Activated T-cell treated with anti-CD3 and anti-CD28 coated beads for 4 hours (primary cell): ENCODE results near the gene GOLM1.

ENCODE experiments used
- DNase-seq: peaks from one replicate; pipeline ENCODE4 v3.0.0-alpha.2; 2020

GOLM1 gene

DNA sequence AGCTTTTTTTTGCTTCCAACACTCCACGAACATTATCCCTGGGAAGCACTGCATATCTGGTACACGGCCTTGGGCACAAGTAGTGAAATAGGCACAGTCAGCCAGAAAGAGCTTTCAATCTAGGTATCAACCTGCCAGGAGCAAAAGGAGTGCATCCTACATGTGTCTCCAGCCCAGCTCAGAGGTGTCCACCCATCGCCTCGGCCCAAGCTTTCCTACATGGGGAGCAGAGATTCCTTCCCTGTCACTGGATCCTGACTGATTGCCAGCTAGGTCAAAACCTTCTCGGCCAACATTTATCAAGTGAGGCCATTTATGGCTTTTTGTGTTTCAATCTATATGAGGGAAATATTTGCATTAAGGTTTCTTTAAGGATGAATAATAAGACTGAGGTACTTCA is 55.8 kb downstream of the GOLM1 start:
- no peak for DNase-seq

DNA sequence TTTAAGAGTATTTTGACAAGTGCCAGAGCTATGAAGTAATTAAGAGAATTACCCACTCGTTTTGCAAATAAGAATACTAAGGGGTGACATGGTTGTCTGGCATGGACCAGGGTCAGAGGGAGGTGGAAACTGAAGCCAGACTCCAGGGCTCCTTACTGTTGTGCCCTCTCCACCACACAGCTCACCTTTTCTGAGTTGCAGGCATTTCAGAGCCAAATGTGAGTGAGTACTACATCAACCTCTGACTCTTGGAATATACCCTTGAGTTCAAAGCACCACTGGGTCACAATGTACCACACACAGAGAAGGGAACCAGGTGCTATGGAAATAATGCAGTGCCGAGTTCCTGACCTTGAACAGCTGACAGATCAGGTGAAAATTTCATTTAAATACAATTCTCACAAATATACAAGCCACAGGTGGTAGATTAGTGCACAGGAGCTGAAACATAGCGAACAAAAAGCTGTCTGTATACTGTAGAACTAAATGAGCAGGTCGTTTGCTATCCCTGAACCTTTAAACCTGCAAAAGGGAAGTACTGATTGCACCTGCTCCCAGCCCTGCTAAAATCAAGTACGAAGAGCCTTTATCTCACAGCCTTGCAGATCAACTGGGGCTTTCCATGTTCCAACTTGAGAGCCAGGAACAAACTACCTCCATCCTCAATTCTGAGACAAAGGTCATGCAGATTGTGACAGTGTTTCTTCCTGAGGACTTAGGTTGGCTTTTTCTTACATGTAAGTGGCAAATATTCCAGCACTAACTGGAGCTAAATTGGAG is 57.0 kb downstream of the GOLM1 start:
- no peak for DNase-seq

DNA sequence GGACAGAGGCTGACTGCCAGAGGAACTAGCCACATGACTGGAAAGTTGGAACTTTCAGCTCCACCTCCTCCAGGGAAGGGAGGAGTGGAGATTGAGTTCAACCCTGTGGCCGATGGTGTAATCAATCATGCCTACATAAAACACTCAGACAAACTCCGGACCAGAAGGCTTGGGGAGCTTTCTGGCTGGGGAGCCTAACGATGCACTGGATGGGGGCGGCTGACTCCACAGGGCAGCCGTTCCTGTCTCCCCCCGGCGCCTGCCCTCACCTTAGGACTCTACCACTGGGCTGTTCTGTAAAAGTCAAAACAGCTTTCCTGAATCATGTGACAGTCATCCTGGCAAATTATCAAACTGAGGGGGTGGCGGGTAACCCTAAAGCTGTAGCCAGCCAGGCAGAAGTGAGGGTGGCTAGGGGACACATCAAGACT is 58.0 kb downstream of the GOLM1 start:
- no peak for DNase-seq

DNA sequence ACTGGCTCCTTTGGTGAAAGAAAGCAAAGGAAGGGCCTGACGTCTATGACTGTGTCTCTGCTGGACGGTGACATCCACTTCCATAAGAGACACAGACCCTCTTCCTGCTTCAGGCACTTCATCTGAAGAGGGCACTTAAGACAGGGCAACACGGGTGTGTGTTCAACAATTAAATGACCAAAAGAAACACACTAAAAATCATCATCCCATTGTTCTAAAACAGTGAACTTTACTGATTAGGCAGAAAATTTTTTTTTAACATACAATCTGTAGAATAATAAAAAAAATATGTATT is 58.5 kb downstream of the GOLM1 start:
- no peak for DNase-seq

DNA sequence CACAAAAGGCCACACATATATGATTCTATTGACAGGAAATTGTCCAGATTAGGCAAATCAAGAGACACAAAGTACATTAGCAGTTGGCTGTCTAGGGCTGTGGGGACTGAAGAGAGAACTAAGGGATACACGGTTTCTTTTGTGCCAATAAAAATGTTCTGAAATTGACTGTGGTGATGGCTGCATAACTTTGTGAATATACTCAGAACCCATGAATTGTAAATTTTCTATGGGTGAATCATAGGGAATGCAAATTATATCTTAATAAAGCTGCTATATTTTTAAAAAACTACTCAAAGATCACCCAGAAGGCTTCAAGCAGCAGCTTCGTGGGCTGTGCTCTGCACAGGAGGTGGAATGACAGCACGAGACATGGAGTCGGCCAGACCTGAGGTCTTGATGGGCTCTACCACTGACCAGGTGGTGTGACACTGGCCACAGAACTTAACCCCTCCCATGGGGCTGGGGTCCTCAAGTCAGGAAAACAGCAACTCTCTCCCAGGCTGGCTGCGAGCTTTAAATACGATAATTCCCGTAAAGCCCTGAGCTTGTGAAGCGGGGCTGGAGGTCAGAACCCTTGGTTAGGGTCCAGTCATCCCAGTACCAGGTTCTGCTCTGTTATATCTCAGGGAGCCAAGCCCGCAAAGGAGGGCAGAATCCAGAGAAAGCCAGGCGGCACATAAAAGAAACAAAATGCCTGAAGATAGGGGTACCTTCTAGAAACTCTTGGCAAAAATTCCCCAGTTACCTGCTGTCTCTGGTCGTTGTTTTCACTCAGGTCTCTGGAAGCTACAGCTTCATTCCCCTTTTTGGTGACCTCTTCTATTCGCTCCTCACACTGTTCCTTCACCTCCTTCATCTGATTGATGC is 59.1 kb downstream of the GOLM1 start:
- DNase-seq = no peak

DNA sequence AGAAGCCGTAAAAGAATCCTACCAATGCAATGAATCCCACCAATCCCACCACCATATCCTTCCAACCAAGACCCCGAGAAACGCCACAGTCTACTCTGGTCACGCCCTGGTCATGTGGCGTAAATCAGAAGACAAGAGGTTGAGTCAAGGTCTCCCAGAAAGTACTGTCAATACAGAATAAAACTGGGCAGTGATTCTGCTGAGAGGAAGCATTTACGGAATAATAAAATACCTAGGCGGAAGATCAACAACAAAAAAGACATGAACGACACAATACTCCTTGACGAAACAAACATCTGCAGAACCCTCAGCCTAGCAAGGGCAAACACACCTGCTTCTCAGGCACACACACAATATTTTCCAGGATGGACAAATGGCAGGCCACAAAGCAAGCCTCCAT is 62.8 kb downstream of the GOLM1 start:
- DNase-seq = no peak

DNA sequence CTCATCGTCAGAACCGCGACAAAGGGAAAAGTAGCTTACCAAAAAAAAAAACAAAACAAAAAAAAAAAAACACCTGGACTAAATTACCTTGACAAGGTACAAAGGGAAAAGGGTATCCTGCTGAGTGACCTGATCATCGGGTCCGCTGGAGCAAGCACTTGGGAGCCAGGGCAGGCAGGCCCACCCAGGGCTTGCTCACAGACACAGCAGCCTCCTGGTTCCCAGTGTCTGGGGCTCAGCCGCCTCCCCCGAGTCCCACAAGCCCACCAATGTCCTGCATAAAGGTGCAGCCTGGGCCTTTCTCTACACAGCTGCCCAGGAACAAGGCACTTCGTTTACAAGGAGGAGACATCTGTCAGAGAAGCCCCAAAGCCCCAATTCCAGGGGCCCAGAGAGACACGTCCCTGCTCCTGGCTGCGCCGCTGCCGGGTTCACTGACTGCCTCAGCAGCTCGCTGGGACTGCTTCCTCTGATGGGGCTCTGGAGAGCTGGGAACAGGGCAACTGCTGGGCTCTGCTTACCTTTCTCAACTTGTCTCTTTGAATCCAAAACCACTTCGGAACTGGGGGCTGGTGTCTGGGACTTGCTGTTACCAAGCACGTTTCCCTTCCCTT is 63.4 kb downstream of the GOLM1 start:
- no peak for DNase-seq

DNA sequence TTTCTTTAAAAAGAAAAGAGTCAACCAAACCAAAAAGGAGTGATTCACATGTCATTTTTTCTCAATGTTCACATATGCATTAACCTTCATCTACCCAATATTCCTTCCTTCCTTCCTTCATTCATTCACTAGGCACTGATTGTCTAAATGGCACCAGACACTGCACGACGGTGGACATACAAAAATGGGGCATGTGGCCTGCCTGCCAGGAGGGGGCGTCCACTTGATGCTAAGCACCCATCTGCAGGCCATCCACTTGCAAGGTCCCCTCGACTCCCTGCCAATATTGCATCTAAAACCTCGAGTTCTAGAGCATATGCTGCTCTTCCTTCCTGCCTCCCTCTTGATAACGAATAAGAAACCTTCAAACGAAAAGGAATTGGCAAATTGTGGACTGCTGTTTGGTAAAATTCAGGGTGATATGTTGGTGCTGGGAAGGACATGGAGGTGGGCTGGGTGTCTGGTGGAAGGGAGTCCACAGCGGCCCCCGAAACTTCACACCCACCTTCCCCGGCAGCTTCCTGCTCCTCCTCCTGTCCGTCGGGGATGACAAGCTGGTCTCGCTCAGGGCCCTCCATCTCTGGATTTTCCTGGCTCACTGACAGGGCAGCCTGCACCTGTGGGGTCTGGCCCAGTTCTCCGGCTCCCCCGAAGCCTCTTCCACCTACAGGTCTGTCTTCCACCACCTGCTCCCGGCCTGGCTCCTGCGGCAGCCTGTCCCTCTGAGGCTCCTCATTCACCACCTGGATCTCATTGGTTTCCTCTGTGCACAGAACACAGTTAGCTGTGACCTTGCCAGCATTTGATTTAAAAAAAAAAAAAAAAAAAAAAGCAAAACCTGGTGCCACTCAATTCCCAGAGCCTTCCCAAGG is 64.3 kb downstream of the GOLM1 start:
- no peak for DNase-seq

DNA sequence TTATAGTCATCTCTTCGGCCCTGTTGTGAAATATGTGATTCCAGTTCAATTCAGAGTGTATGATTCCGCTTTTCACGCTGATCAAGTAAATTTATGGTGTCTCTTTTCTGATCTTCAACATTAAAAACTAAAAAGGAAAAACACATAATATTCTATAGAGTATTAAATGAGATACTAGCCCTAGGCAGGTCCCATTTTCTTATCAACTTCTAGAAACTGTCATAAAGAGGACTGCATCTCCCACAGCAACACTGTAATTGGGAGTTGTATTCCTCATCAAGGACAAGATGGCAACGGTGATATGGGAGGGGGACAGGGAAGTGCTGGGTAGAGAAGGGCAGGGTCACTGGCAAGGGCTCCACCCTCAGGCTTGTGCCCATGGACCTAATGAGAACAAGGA is 71.6 kb downstream of the GOLM1 start:
- no peak for DNase-seq

DNA sequence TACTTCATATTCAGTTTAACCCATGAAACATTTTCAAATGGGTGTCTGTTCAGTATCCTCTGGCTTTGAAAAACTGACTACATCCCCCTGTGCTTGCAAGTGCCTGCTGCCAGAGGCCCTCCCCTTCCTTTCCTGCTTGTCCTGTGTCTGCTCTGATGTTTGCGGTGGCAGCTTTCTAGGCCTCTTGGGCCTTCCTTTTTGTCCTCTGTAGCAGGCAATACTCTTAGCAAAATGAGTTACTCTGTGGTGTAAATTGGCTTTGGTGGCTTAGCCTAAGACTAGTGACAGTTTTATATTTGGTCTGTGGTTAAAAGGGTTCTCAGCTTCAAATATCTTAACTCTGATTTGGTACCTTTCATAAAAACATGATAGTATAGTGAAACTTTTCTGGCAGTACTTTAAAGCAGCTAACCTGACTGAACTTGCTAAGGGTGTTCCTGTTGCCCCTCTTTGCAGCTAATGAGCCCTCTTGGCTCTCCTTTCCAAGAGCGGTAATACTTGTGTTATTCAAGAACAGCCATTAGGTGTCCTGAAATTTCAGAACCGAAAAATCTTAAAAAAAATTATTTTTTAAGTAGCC is 76.6 kb downstream of the GOLM1 start:
- no peak for DNase-seq

DNA sequence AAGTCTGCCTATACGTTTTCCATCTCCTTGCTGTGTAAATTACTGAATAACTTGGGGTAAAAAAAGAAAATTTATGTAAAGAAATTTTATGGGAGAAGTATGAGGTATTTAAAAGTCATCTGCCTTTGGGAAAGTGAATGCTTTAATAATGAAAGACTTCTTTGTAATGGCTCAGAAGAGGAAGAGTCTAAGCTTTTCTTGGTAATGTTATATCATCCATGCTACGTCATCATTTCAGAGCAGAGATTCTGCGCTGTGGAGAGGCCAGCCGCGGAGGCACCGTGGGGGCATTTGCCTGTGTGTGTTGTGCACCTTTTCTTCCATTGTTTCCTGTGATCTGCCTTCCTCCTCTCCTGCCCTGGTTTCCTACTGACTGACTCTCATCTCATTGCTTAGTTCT is 78.2 kb downstream of the GOLM1 start:
- no peak for DNase-seq

DNA sequence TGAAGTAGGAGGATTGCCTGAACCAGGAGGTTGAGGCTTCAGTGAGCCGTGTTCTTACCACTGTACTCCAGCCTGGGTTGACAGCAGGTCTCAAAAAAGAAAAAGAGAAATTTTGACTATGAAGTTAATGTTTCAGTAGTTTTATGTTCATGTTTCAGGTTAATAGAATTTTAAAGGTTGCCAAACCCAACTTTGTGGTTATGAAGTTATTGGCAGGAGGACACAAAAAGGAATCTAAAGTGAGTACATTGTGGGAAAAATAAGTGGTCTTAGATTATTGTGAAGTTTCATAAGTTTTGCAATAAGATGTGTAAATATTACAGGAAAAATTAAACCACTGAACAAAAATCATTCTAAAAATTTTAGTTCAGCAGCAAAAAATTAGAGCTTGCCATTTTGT is 78.6 kb downstream of the GOLM1 start:
- DNase-seq = no peak

DNA sequence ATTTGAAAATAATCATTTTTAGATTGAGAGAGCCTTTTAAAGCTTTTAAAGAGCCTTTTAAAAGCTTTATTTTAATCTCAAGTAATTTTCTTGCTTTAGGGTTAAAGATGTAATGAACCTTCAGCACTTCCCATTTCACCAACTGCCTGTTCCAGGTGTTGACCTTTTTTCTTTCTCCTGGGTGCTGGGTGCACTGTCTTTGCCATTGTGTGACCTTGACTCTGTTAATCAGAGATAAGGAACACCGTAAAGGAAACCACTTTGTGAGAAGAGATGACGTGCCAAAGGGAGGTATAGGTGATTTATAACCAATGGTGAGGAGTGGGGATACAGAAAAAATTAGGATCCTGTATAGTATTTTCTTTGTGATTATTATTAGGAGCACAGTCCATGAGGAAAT is 90.2 kb downstream of the GOLM1 start:
- no peak for DNase-seq

DNA sequence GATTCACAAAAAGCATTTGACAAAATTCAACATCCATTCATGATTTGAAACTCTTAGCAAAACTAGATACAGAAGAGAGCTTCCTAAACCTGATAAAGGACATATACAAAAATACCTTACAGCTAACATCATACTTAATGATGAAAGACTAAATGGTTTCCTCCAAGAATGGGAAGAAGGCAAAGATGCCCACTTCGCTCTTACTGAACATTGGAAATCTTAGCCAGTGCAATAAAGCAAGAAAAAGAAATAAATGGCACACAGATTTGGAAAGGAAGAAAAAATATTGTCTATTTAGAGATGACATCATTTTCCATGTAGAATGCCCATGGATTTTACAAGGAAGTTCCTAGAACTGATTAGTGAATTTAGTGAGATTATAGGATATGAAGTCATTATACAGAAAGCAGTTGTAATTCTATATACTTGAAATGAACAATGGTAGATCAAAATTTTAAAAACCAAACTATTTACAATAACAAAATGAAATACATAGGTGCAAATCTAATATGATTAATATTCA is 94.0 kb downstream of the GOLM1 start:
- no peak for DNase-seq

DNA sequence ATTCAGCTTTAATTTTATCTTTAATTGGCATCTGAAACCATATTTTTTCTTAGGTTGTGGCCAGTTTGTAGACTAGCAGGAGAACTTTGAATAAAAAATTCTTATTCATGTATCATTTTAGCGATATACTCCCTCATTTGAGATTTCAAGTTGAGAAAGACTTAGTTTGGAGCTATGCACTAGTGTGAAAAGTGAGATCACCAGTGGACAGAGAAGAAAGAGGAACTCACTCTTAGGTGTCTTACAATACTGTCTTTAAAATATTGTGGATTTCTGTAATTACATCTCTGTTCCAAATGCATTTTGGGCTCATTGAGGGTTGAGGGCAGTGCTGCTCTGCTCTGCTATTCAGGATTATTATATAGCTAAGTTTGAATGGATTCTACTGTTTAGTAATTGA is 103.8 kb downstream of the GOLM1 start:
- DNase-seq = no peak

DNA sequence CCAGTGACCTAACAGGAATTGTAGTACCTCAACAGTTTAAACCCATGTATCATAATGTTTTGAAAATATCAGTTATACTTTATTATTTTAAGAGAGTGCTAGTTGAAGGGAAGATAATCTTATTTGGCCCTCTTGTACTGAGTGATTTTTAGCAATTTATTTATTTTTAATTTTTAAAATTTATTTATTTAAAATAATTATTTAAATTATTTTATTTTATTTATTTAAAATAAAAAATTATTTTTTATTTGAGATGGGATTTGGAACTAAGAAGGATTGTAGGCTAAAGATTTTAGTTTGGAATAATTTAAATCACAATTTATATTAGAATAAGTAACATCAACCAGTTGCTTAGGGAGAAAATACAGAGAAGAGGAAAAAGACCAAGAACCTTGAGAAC is 104.3 kb downstream of the GOLM1 start:
- DNase-seq = no peak

DNA sequence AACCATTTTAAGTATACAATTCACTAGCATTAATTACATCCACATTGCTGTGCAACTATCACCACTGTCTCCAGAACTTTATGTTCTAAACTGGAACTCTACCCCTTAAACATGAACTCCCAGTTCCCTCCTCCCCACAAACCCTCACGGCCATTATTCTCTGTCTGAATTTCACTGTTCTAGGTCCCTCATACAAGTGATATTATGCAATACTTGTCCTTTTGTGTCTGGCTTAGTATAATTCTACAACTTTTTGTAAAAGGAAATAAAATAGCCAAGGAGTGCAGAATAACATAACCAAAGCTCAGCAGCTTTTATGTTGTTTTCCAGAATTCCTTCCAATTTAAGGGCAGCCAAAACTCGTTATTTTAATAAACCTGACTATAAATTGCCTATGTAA is 105.2 kb downstream of the GOLM1 start:
- DNase-seq = no peak

DNA sequence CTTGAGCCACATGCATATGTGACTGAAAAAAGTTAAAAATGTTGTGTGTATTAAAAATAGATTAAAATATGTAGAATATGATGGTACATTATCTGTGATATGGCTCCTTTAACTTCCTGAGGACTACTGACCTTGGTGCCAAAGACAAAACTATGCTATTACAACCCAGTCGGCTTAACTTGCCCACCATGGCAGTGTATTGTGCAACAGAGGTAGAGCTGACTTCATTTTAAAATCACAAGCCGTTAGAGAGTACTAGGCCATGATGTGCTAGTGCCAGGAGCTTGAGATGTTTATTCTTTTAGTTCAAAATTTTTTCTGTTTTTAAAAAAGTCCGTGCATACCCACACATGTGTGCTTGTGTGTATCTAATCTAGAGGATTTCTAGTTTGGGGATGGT is 112.1 kb downstream of the GOLM1 start:
- no peak for DNase-seq

DNA sequence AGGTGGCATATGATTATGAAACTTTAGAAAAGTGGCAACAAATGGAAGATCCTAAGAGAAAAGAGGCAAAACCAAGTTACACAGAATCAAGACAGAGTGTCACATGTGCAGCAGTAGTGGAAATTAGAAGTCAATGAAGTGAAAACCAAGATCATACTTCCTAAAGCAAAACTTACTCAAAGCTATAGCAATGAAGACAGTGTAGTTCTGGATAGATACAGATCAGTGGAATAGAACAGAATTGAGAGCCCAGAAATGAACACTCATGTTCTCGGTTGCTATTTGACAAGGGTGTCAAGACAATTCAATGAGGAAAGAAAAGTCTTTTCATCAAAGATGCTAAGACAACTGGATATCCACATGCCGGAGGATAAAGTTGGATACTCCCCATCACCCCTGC is 114.9 kb downstream of the GOLM1 start:
- no peak for DNase-seq

DNA sequence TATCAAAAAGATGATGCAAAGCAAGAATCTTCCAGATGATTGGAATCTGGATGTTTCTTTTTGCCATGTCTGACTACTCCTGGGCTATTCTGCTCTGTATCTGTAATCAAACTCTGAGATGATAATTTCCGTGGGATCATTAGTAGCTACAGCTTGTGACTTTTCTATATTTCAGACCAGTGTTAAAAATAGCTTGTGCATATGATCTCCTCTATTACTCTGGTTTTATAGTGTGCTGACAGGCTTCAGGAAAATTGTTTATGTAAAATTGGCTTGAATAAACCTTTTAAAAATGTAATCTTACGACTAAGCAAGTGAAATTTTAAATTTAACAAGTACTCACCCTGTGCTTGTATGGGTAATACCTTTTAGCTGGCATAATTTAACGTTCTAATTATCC is 118.0 kb downstream of the GOLM1 start:
- DNase-seq = no peak

DNA sequence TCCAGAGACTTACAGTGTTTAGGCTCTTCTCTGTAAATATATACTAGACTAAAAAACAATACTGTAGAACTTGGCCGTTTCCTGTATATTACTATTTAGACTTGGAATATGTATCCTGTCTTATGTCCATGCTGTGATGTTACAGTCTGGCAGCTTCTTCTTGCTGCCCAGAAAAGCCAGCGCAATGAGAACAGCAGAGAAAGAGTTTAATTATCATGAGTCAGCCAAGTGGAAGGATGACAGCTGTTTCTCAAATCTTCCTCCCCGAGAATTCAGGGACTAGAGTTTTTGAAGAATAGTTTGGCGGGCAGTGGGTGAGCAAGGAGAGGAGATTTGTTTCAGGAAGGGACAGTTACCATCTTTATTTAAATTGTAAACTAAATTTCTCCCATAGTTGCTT is 120.9 kb downstream of the GOLM1 start:
- no peak for DNase-seq
